ENCODE data around the gene PPP2R5C.

PPP2R5C gene

DNA sequence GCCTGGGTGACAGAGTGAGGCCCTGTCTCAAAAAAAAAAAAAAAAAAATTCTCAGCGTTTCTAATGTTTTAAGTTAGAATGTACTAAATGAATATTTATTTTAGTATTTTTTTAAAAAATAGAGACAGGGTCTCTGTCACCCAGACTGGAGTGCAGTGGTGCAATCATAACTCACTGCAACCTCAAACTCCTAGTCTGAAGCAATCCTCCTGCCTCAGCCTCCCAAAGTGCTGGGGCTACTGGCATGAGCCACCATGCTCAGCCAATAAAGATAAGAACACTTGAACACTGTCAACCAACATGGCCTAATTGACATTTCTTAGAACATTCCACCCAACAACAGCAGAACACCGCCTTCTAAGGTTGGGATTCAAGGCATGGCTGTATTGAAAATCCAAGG lies 197.8 kb downstream of the PPP2R5C start:
- no peak overlapping the region for H3K4me3 ChIP-seq (ENCODE audit: low read length)
- no peak for TF ChIP-seq CTCF (conservative IDR thresholded peaks at IDR 0.05; ENCODE audit: low read length)
- DNase-seq (ENCODE audit: low read depth): peak; percentile 24

- peak; percentile 55 for TF ChIP-seq CTCF (conservative IDR thresholded peaks at IDR 0.05; ENCODE audit: low read length)
Measured at GRCh38 chr14:101960225-101960624, 198.7 kb downstream of the PPP2R5C start.

GRCh38 chr14:101961011-101961721 lies 199.7 kb downstream of the PPP2R5C start:
- peak; percentile 92 for TF ChIP-seq CTCF (conservative IDR thresholded peaks at IDR 0.05; ENCODE audit: low read length)
- H3K4me3 ChIP-seq (ENCODE audit: low read length): no peak overlapping the region
- peak; percentile 77 for DNase-seq (ENCODE audit: low read depth)

More at GRCh38 chr14:101960225-101960624, 198.7 kb downstream of the PPP2R5C start:
- no peak for DNase-seq (ENCODE audit: low read depth)
- H3K4me3 ChIP-seq (ENCODE audit: low read length): no peak overlapping the region

DNA sequence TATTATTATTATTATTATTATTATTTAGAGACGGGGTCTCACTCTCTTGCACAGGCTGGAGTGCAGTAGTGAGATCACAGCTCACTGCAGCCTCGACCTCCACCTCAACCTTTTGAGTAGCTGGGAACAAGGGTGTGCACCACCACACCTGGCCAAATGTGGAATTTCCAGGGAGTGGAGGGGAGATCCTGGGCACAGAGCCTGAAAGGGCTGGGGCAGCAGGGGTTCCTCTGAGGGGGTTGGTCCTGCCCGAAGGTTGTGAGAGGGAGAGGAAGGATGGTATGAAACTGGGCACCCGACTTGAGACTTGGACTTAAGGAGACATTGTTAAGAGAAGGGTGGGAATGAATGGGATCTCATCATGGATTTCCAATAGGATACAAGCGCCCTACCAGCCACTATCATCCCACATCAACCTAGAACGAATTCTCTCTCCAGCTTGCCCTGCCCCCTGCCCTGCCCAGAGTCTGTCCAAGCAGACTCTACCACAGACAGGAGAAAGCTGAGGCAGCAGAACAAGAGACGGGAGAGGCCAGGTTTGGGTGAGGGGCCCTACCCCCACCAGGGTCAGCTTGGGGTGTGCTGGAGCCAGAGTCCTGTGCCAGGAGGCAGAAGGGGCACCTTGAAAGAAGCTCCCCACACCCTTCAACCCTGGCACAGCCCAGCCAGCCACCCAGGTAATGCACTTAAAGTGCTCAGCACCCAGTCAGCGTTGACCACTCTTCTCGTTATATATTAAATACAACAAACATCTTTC lies 200.4 kb downstream of the PPP2R5C start:
- no peak for DNase-seq (ENCODE audit: low read depth)

DNA sequence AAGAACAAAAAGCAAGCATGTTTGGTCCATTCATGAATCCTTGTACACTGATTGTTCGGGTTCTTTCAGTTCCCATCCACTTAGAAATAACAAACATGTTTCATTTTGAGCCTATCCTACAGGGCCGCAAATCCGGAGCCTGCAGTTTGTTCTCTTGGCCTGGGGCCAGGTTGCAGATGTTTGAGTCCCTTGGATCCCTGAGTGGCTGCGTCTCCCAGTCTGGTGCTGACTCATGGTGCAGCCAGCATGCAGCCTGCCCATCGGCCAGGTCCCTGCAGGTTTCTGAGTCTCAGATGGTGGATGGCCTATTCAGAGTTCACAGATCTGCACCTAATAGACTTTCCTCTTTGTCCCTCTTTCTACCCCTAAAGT lies 201.0 kb downstream of the PPP2R5C start:
- no peak for TF ChIP-seq CTCF (conservative IDR thresholded peaks at IDR 0.05; ENCODE audit: low read length)
- H3K4me3 ChIP-seq (ENCODE audit: low read length): no peak overlapping the region
- DNase-seq (ENCODE audit: low read depth): peak; percentile 88

More for the DNA sequence above, 200.4 kb downstream of the PPP2R5C start:
- no peak for TF ChIP-seq CTCF (conservative IDR thresholded peaks at IDR 0.05; ENCODE audit: low read length)
- H3K4me3 ChIP-seq (ENCODE audit: low read length): no peak overlapping the region

DNA sequence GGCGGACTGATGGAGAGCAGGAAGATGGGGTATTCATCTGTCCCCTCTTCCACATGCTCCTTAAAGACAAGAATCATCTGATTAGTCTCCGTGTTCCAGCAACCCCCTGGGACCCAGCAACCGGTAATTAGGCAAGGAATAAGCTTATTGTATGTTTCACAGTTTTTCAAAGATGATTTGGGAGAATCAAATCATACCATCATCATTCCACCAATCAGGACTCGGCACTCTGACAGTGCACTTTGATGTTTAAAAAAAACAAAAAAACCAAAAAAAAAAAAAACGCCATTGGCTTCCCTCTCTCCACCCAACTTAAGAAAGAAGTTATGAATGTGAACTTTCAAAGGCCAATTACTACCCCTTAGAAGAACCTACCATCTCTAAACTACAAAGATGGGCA lies 201.5 kb downstream of the PPP2R5C start:
- no peak overlapping the region for H3K4me3 ChIP-seq (ENCODE audit: low read length)
- no peak for DNase-seq (ENCODE audit: low read depth)
- no peak for TF ChIP-seq CTCF (conservative IDR thresholded peaks at IDR 0.05; ENCODE audit: low read length)
